AG10803 (cell line): Measurements from ENCODE around the gene PRKN.

Experiments
- DNase-seq: peaks from one replicate; pipeline ENCODE4 v3.0.0; 2010; ENCODE audit warnings: low read depth
- H3K4me3 ChIP-seq: 2 replicates; pipeline ENCODE4 v1.5.1; 2011; ENCODE audit warnings: mild to moderate bottlenecking, low read length, control low read depth
- TF ChIP-seq, protein P1 (sequence below): conservative IDR thresholded peaks from 2 replicates; pipeline ENCODE4 v1.5.1; 2011; ENCODE audit warnings: mild to moderate bottlenecking, low read length, control low read depth, inconsistent platforms

The PRKN gene

DNA sequence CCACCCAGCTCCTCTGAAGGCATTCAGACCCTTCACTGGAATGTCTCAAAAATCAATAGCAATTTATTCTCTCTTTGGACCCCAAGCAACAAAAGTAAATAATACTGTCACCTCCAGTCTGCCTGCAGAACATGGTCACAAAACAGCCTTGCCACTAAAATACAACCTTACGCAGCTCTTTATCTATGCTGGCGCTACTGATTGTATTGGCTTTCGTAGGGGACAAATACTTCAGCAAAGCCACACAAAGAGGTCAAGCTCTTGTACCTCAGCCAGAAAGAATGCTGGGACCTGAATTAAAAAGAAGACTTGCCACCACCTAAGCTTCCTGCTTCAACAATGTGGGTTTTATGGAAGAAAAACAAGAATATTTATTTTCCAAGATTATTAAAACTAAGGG is 57.2 kb downstream of the PRKN start:
- TF ChIP-seq, protein P1, sequence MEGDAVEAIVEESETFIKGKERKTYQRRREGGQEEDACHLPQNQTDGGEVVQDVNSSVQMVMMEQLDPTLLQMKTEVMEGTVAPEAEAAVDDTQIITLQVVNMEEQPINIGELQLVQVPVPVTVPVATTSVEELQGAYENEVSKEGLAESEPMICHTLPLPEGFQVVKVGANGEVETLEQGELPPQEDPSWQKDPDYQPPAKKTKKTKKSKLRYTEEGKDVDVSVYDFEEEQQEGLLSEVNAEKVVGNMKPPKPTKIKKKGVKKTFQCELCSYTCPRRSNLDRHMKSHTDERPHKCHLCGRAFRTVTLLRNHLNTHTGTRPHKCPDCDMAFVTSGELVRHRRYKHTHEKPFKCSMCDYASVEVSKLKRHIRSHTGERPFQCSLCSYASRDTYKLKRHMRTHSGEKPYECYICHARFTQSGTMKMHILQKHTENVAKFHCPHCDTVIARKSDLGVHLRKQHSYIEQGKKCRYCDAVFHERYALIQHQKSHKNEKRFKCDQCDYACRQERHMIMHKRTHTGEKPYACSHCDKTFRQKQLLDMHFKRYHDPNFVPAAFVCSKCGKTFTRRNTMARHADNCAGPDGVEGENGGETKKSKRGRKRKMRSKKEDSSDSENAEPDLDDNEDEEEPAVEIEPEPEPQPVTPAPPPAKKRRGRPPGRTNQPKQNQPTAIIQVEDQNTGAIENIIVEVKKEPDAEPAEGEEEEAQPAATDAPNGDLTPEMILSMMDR: no peak
- no peak for DNase-seq

DNA sequence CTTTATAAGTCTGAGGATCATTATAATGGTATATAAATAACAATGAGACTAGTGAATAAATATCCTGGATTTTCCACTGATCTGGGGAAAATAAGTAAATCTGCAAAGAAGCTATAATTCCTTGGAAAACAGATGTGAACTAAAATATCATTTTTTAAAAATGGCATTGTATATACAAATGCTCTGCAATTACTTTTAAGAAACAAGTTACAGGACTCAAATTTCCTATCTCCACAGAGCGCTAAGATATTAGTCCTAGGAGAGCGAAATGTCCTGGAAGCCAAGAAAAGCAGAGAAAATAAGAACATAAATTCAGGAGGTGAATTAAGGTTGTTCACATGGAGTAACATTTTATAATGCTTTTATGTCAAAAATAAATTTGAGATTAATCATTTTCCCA is 61.3 kb downstream of the PRKN start:
- no peak overlapping the region for H3K4me3 ChIP-seq
- TF ChIP-seq, protein P1: no peak

More for the DNA sequence above, 57.2 kb downstream of the PRKN start:
- H3K4me3 ChIP-seq: no peak overlapping the region

DNA sequence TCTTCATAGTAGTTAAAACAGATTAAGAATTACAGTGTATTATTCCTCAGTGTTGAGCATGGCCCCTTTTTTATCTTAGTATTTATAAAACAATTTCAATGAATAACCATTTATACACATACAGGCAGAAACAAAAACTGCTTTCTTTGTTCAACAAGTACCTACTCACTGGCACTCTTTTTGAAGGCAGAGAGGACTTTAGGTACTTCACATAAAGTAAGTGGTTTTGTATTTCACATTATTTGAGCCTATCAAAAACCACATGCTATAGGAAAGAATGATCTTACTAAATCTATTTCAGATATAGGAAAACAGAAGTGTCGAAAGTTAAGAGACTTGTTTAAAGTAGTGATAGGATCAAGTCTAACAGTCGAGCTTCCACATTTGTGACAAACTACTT is 73.8 kb downstream of the PRKN start:
- TF ChIP-seq, protein P1: no peak
- no peak overlapping the region for H3K4me3 ChIP-seq
- no peak for DNase-seq

More for the DNA sequence above, 61.3 kb downstream of the PRKN start:
- no peak for DNase-seq

DNA sequence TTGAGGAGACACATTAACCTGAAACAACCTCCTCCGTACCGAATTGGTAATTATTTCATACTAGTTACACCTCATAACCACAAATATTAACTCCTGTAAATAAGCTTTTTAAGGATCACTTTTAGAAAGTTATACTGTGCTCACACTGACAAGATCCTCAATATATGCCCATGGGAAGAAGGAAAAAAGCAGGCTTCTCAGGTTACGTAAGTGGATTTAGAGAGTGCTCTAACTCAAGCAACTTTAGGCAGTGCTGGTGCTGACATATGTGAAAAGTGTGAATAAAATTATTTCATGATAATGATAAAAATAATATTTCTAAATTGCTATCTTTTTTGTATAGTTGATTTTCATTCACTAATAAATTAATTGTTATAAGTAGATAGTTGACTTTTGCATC is 76.1 kb downstream of the PRKN start:
- TF ChIP-seq, protein P1: no peak
- DNase-seq: no peak
- H3K4me3 ChIP-seq: no peak overlapping the region

DNA sequence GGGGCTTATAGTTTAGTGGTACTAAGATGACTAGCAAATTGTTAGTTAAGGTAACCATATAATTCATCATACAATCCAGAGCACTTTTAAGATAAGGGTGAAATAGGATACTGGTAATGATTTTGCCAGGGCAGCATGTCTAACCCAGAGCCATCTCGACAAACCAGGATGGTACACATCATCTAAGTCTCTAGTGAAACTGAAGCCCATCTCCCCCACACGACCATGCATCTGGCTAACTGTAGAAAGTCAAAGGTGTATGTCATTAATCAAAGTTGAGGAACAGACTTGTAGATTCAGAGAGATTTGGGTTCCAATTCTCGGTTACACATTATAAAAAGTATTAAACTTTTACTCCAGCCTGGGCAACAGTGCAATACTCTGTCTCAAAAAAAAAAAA is 78.3 kb downstream of the PRKN start:
- DNase-seq: no peak
- TF ChIP-seq, protein P1: no peak
- H3K4me3 ChIP-seq: no peak overlapping the region

DNA sequence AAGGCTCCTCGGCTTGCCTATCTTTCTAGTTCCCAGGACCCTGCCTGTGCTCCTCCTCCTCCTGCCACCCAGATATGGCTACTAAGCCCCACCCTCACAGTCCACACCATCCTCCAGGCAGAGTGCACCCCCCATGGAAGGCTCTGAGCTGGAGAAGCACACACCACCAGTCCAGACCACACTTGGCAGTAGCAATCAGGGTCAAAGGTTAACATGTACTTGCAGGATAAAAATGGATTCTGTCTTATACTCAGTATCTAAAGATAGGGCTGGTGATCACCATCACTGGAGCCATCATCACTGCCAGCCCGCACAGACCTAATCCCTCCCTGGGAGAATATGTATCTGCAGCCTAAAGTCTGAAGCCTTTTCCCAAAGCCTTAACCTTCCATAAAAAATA is 83.4 kb downstream of the PRKN start:
- H3K4me3 ChIP-seq: no peak overlapping the region
- TF ChIP-seq, protein P1: no peak
- DNase-seq: no peak

DNA sequence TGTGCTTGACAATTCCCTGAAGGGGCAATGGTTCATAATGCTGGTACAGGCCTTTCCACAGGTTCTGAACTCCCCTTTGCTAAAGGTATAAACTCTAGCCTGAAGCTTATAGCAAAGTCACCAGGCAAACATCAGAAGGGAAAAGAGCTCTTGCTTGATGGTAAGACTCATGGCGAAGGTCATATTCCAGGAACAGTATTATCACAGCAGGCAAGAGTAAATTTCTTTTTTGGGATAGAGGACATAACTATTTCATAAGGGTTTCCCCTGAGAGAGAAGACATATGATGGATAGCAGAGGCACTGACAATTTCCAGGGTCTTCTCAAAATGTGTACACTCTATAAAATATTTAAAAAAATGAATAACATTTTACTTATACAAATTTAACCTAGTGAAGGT is 86.8 kb downstream of the PRKN start:
- H3K4me3 ChIP-seq: no peak overlapping the region
- no peak for DNase-seq
- TF ChIP-seq, protein P1: no peak
